GM18511 (cell line): Measurements from ENCODE around the gene CSGALNACT2.
"Not testable (repeated sequence)": the region's sequence is repeated elsewhere in the genome, so short reads cannot be mapped to it uniquely, and the experiment has no call there.

Experiments used
- ATAC-seq: cut with Tn5 transposase; IDR thresholded peaks from one replicate; pipeline ENCODE4 v1.9.1; 2021; ENCODE audit warnings: mild to moderate bottlenecking, moderate library complexity; ENCODE audit not compliant: unreplicated experiment

CSGALNACT2 gene

DNA sequence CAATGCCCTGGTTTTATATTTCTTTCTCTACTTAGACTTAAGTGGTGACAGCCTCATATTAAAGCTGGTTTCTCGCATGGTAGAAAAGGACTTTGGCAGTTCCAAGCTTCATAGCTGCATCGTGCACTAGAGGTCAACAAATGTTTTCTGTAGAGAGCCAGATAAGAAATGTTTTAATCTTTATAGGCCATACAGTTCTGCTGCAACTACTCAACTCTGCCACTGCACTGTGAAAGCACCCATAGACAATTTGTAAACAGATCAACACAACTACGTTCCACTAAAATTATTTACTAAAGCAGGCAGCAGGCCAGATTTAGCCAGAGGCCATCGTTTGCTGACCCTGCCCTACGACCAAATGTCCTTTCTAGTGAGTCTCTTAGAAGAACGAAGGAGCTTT is 36.7 kb downstream of the CSGALNACT2 start:
- no peak for ATAC-seq

DNA sequence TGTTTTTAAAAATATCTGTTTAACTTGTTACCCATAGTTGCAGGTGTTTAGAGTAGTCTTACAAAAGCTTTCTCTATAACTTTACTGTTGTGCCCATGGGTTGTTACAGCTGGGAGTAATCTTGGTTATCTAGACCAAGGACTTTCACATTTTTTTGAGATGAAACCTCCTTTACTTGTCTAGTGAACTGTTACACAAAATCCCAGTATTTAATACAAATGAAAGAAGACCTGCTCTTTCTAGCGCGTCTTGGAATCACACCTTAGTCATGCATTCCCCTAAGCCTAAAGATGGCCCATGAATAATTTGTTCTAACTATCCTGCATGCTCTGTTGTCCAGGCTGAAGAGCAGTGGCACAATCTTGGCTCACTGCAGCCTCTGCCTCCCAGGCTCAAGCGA is 38.0 kb downstream of the CSGALNACT2 start:
- ATAC-seq: no peak

DNA sequence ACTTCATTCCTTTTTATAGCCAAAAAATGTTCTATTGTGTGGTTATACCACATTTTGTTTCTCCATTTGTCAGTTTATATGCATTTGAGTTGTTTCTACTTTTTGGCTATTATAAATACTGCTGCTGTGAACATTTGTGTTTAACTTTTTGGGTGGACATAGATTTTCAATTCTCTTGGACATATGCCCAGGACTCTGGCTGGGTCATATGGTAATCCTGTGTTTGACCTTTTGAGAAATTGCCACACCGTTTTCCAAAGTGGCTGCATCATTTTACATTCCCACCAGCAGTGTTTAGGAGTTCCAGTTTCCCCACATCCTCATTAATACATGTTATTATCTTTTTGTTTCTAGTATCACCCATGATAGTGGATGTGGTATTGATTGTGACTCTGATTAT is 39.4 kb downstream of the CSGALNACT2 start:
- no peak for ATAC-seq

DNA sequence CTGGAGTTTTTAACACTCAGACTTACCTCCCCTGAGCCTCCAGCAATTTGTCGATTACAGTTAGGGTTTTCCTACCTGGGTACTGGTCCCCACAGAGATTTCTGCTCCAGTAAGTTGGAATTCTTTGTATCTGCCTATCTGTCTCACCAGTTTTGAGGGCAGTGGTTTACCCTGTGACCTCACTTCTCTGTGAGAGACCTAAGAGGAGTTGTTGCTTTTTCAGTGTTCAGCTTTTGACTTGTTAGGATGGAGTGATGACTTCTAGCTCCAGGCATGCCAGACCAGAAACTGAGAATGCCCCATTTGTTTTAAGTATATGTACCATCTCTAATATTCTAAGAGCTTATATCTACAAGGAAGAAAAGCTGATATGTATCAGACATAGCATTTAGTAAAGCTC is 42.9 kb downstream of the CSGALNACT2 start:
- ATAC-seq: no peak

DNA sequence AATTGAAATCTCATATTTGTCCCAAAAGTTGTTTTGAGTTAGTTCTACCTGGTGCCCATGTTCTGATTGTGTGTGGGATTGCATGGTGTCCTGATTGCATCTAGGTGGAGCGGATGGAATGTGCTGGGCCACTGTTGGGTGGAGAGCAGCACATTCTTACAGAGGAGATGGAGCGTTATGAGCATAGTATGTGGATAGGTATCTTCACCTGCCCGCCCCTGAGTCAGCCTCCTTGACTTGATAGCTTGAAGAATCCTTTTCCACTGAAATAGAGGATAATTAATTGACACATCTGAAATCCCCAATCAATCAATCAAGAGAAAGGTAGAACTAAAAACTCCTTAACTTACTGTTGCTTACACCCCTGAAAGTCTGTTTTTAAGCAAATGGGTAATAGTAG is 45.5 kb downstream of the CSGALNACT2 start:
- ATAC-seq: not testable (repeated sequence)

DNA sequence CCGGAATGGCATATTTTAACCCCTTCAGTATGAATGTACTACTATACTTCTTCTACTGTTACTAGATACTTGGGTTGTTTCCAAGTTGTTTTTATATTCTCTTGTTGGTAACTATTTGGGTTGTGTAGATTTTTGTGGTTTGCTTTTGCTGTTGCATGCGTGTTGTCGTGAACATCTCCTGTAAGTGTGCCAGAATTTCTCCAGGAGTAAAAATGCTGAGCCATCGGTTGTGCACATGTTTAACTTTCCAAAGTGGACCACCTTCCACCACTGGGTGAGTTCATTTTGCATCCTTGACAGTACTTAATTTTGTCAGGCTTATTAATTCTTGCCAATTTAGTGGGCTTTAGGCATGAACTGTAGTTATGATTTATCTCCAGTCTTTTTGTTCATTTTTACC is 47.9 kb downstream of the CSGALNACT2 start:
- ATAC-seq: no peak

DNA sequence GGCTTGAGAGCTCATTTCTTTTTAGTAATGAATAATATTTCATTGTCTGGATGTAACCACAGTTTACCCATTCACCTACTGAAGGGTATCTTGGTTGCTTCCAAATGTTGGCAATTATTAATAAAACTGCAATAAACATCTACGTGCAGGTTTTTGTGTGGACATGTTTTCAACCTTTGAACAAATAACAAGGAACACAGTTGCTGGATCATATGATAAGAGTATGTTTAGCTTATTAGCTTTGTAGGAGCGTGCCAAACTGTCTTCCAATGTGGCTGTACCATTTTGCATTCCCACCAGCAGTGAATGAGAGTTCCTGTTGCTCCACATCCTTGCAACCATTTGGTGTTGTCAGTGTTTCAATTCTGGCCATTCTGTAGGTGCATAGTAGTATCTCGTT is 49.0 kb downstream of the CSGALNACT2 start:
- ATAC-seq: no peak

DNA sequence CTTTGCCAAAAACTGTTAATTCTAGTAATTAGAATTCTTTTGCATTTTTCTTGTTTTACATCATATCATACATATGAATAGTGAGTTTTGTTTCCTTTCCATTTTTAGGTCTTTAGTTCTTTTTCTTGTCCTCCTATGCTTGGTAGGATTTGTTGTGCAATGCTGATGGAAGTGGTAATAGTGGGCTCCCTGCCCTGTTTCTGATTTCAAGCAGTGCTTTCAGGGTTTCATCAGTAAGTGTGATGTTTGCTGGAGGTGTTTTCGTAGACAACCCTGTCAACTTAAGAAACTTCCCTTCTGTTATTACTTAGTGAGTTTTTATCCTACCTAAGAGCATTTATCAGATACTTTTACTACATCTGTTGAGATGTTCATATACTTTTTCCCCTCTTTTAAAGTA is 50.5 kb downstream of the CSGALNACT2 start:
- ATAC-seq: no peak

DNA sequence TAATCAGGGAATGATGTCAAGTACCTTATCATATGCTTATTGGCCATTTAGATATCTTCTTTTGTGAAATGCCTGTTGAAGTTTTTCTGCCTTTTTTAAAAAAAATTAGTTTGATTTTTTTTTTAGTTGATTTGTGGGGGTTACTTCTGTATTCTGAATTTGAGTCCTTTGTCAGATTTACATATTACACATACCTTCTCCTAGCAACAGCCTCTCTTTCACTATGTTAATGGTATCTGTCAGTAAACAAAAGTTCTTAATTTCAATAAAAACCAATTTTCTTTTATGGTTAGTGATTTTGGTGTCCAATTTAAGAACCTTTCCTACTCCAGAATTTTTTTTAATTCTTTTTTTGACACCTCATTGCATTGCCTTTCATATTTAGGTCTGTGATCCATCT is 52.0 kb downstream of the CSGALNACT2 start:
- no peak for ATAC-seq

DNA sequence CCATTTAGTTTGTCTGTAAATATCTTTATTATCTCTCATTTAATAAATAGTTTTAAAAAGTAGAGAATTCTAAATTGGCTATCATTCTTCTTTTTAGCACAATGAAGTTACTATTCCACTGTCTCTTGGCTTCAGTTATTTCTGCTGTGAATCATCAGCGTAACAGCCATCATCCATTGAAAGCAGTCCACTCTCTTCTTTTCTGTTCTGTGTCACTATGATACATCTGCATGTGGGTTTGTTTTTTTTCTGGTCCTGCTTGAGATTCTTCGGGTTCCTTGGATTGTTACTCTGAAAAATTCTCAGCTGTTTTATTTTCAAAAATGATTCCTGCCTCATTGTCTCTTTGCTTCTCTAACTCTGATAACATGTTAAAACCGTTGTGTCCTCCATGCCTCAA is 52.5 kb downstream of the CSGALNACT2 start:
- ATAC-seq: no peak

DNA sequence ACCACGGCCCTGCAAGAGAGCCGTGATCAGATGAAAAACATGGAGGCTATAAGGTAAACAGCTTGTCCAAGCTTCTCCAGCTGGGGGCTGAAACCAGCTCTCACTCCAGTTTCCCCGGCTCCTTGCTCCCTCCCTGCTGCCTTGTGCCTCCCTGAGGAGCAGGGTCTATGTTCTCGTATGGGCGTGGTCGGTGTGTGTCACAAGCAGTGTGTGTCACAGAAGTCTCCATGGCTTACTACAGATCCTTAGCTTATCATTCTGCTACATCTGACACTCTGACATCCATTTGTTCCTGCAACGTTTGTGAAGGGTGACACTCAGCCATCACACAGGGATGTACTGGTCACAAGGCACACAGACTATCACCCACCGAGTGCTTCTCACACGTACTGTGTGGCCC is 54.6 kb downstream of the CSGALNACT2 start:
- no peak for ATAC-seq

DNA sequence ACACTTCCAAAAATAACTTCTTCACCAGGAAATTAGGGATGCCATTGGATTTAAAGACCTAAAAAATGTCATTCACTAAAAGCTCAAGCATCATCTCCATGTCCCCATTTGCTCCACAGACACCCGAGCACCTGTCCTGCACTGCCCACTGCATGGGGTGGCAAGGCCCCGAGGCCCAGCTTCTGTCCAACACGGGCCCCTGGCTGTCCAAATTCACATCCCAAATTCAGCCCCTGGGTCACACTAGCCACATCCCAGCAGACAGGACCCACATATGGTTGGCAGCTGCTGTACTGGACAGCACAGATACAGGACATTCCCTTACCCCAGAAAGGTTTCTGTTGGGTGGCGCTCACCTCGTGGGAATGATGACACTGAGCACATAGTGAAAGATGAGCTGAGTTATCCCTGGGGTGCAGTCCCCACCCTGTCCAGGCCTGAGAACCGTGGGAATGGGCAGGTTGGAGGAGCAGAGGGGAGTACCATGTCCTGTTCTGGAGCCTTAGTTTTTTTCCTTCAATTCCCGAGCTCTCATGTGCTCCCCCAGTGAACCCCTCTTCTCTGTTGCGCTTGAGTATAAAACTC is 55.3 kb downstream of the CSGALNACT2 start:
- no peak for ATAC-seq

DNA sequence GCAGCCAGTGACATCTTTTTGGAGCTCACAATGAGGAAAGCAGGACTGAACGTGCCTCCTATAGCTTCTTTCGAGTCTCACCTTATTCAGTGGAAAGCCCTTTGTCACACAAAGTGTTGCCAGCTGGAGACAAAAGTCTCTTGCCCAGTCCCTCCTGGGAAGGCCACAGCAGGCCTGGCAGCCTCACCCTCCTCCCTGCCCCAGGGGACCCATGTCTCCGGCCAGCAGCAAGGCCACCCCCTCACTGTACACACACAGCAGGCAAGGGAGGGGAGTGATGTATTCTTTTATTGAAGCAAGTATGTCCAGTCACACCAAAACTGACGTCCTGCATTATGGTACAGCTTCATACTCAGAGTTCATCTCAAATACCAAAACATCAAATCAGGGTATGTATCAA is 56.0 kb downstream of the CSGALNACT2 start:
- ATAC-seq: no peak

DNA sequence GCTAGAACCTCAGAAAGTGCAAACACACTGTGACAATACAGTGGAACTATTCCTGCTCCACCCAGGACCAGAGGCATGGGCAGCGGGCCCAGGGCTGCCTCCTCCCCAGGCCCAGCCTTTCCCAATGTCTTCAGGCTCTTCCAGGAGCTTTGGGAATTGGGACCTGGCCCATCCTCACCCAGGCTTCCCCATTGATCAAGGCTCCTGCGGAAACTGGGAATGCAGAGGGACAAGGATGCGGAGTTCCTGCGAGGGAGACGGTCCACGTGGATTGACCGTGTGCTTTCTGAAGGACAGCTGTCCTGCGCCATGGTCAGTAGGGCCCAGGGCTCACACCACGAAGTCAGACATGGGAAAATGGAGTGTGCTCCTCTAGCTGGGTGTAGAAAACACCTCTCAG is 56.6 kb downstream of the CSGALNACT2 start:
- ATAC-seq: no peak

DNA sequence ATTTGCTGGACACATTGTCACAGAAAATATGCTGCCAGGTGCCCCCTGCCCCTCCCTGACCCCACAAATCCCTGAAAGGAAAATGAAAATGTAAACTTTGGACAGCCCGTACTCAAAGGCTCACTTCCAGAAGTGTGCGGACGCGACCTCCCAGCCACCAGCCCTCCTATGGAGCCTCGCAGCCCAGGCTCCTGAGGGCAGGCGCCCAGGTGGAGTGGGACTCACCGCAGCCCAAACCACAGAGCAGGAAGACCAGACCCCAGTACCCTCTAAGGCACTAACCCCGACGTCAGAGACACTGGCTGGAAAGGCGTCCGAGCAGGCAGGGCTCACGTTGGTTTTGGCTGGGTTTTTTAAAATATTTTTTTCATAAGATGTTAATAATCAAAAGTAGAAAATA is 57.3 kb downstream of the CSGALNACT2 start:
- ATAC-seq: no peak

DNA sequence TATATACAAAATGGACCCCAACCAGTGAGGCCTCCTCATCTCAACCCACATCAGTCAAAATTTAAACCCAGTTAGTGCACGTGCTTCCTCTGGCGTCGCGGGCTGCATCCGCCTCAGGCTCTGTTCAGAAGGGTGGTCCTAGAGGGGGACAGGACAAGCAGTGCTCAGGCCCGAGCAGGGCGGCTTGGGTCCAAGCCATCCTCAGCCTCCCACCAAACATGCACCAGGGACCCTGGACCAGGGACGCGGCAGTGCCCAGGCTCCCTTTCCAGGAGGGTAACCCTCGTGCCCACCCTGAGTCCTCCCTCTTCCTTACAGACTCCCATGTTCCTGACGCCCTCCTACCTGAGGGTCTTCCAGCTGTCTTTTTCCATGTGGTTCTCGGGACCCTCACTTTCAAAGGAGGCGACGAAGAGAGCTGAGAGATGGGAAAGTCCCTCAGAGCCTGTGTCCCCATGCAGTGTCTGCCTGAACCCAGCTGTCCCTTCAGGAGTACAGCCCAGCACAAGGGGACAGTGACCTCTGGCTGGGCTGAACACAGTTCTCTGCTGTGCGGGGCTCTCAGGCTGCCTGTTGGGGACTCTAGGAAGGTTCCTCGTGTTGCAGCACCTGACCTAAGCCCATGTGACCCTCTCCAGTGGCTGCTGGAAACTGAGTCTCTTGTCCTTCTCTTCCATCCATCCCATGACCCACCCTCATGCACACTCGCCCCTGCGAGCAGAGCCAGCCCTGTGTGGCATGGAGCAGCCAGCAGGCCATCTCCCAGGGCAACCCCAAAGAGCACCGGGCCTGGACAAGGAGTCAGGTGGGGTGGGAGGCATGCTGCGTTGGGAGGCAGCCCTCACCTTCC is 58.1 kb downstream of the CSGALNACT2 start:
- no peak for ATAC-seq

DNA sequence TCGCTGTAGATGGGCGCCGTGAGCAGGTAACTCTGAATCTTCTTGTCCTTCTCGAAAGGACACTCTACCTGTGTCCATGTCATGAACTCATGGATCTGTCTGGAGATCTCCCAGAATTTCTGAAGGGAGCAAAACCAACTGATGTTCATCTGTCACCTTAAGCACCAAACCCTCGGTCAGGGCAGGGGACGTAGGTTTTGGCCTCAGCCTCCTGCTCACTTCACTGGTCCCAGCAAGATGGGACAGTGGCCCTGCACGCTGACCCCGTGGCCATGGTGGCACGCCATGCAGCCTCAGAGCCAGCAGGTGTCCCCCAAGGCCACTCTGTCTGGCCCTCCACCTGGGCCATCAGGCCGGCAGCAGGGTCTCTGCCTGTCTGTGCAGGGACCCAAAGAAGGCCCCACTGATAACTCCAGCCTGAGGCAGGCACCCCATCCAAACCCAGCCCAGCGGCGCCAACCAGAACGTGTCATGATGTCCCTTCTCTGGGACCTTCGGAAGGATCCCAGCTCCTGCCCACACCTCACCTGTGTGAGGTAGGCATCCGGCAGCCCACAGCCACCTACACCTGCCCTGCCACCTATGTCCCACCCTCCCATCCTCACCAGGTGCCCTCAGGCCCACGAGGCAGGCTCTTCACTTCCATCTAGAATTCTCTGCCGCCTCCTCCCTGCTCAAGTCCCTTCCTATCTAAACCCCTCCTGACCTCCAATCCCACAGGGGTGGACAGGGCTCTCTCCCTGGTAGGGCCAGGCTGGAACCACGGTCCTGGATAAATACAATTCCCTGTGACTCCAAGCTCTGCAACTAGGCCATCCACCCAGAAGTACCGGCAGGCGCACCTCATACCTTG is 59.0 kb downstream of the CSGALNACT2 start:
- no peak for ATAC-seq

DNA sequence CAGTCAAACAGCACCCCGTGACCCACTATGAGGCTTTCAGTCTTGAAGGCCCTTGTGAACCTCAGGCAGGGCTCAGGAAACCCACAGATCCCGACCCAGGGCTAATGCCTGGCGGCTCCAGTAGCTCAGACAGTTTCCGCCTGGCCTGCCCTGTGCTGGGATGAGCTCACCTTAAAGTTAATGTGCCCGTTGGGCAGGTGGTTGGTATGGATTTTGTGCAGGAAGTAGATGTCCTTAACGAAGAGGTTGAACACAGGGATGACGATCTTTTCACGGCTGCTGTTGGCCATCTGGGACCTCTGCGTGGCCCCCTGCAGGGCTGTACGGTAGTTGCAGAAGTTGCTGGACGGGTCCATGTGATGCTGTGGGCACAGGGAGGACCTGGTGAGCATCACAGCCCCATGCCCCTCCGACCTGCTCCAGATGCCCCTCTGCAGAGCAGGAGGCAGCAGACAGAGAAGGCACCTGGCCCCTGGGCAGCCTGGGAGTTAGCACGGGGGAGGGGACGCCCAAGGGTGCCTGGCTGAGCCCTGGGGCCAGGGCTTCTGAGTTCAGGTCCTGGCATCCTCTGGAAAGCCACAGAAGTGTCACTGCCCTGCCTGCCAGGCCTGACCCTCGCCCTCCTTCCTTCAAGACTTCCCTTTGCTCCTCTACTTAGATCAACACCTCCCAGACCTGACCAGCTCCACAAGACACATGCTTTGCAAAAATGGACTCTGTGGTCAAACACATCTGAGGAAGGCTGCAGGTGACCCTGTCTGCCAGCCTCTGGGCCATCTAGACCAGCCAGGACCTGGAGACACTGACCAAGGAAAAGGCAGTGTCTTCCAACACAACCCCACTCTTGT is 59.8 kb downstream of the CSGALNACT2 start:
- ATAC-seq: no peak

DNA sequence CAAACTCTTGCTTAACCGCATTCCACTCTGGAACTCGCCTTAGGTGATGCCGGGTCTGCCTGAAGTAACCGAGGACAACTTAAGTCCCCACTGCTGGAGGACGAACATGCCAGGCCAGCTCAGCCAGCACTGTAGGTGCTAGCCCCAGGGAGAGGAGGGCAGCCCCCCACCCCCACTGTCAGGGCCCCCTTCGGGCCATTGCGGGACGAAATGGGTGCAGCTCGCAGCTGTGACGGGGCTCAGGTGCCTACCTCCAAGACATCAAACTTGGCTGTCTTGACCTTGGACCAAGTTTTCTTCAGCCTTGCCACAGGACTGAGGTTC is 60.4 kb downstream of the CSGALNACT2 start:
- ATAC-seq: no peak

DNA sequence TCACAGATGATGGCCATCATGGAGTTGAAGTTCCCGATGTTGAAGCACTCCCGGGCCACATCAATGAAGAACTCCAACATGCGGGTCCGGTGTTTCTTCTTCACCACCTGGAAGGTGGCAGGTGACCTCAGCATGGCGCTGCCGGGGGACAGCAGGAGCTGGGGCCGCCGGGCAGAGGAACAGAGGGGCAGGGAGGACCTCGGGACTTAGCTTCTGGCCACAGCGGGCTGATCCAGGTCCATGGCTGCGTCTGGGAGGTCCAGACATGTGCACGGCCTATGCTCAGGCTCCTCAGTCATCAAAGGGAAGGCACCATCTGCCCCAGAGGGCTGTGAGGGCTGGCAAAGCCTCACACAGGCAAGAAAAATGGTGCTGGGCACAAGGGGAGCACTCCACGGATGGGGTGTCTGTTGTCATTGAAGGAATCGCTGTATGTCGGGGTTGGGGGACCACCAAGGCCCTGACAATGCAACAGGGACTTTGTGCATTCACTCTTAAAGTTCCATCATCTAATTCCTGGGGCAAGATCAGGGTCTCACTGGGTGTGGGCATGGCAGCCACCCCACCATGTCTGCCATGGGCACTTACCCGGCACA is 60.9 kb downstream of the CSGALNACT2 start:
- no peak for ATAC-seq
